Prostate gland (tissue), 2 donors: ENCODE results near the gene EZH1.

Experiments used
- POLR2A ChIP-seq: fragments of 450-650 bp; IDR thresholded peaks from one replicate; pipeline ENCODE4 v1.6.1; 2016; ENCODE audit warnings: antibody characterized with exemption, mild to moderate bottlenecking
- TF ChIP-seq, protein P1 (sequence below), 4 experiments: fragments of 200-600 bp in 2 of 4; fragments of 450-650 bp in 2 of 4; sonication (generic) in 2 of 4; IDR thresholded peaks; 1 replicate in 3 of 4; 2 replicates in 1 of 4; pipeline ENCODE4 v1.5.1; 2016 to 2019; ENCODE audit warnings: antibody characterized with exemption in 4 of 4, mild to moderate bottlenecking in 2 of 4, moderate library complexity in 2 of 4

DNA sequence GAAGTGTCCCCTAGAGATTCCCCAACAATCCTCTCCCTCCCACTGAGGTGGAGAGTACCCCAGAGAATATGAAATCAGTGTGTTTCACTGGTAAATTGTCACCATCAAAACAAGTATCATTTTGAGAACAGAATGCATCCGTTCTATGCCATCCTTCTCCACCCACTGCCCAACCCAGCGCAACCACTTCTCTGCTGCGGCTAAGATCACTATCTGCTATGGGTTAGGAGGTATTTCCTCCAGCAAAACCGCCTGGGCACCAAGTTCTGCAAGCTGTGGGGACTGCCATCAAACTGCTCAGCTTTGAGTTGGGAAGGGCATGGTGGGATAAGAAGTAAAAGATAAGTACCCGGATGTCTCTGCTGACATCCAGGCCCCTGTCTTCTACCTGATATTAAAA is 38.1 kb downstream of the EZH1 start:
- TF ChIP-seq, protein P1, sequence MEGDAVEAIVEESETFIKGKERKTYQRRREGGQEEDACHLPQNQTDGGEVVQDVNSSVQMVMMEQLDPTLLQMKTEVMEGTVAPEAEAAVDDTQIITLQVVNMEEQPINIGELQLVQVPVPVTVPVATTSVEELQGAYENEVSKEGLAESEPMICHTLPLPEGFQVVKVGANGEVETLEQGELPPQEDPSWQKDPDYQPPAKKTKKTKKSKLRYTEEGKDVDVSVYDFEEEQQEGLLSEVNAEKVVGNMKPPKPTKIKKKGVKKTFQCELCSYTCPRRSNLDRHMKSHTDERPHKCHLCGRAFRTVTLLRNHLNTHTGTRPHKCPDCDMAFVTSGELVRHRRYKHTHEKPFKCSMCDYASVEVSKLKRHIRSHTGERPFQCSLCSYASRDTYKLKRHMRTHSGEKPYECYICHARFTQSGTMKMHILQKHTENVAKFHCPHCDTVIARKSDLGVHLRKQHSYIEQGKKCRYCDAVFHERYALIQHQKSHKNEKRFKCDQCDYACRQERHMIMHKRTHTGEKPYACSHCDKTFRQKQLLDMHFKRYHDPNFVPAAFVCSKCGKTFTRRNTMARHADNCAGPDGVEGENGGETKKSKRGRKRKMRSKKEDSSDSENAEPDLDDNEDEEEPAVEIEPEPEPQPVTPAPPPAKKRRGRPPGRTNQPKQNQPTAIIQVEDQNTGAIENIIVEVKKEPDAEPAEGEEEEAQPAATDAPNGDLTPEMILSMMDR (IDR thresholded peaks at IDR 0.05), result no peak
- TF ChIP-seq POLR2A, result no peak
